ENCODE data around the gene IQGAP2. TPM values are rescaled to one million over a fixed set of nuclear protein-coding genes. Genes with fewer than 3 reads are reported as not detected.

The IQGAP2 gene
- total and polyA plus RNA-seq, 9 of the 15 experiments (the other 6 are each of a cell fraction or from before 2014, with no cell fraction given), result 8.7 to 23.2 (median 17.4) TPM

DNA sequence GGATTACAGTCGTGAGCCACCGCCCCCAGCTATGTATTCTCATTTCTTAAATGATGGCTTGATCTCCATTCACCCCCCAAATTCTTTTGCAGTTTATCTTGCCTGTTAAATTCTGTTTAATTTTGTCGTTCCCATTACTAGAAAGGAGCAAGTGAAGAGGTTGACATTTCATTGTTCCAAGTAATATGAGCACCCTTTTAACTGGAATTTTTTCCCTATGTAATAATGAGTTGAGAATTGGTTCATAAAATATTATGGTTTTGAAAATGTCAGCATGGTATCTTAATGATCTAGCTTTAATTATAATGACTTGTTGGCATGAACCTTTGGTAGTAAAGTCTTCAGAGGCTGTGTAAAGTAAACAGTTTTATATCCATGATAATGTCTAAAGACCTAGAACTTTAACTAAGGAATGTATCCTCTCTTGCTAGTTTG lies 182.7 kb downstream of the IQGAP2 start (continued):
- TF ChIP-seq TFAM (CRISPR knock-in tag; conservative IDR thresholded peaks at IDR 0.05), result no peak

DNA sequence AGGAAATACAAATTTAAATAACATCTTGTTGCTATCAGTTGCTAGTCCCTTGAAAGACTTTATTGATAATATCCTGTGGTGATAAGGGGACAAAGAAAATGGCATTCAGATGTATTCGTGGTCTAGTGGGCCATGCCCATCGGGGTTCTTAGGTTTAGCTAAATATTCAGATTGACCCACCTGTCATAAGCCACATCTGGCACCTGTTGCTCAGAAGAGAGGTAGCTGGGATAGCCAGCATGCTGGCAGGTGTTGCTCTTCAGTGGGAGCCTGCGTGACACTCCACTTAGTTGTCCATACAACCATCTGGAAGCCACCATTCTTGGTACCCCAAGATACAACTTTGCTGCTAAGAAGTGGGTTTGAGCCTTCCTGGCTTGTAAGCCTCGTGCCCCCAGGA lies 183.4 kb downstream of the IQGAP2 start:
- CTCF ChIA-PET (ENCODE audit: low intra/inter-chr PET ratio), result no interaction called here

More for the DNA sequence above, 183.4 kb downstream of the IQGAP2 start:
- intact Hi-C loops (cut with micrococcal nuclease), result no loop called here
- no peak overlapping the region for H2AFZ ChIP-seq (ENCODE audit: low read depth, low read length)
- no TSS peak for BruUV-seq (replicated peaks)
- 41% methylated on average over 4 of the region's 4 CpGs for WGBS (ENCODE audit: insufficient coverage, low coverage, missing lambda C conversion rate)
- H3K79me2 ChIP-seq (ENCODE audit: control insufficient read depth, insufficient read depth, low read length), result no peaks in the 10 kb centered on the region
- no peak for ATAC-seq
- H3K4me2 ChIP-seq (ENCODE audit: insufficient read depth, low read length), result no peak overlapping the region
- no peak overlapping the region for H3K4me3 ChIP-seq
- no peaks in the 10 kb centered on the region for H3K9me3 ChIP-seq (replicated peaks; ENCODE audit: control insufficient read depth, insufficient read depth, low read depth, low read length)
- no peaks in the 10 kb centered on the region for H3K27me3 ChIP-seq (ENCODE audit: control insufficient read depth in 2 of 2, insufficient read depth in 2 of 2, low read length in 2 of 2)
- H3K27ac ChIP-seq (ENCODE audit: extremely low read depth, low read depth, low read length), result no peak overlapping the region
- peaks cover 3 to 15% of the 10 kb centered on the region in 2 experiments; a peak in 4 of 5 replicates for H3K4me1 ChIP-seq (replicated peaks in 1 of 2; ENCODE audit: control insufficient read depth in 2 of 2, insufficient read depth in 2 of 2, low read length in 2 of 2)
- H3K9ac ChIP-seq (ENCODE audit: insufficient read depth in 1 of 2, low read depth in 2 of 2, low read length in 2 of 2), result no peak overlapping the region
- no peak for FAIRE-seq
- H4K20me1 ChIP-seq (replicated peaks; ENCODE audit: control insufficient read depth, insufficient read depth, low read length), result no peaks in the 10 kb centered on the region
- TF ChIP-seq ETS2 (tag; IDR thresholded peaks at IDR 0.05; ENCODE audit: borderline replicate concordance, poor library complexity, severe bottlenecking), result no peak
- TF ChIP-seq, protein P1, sequence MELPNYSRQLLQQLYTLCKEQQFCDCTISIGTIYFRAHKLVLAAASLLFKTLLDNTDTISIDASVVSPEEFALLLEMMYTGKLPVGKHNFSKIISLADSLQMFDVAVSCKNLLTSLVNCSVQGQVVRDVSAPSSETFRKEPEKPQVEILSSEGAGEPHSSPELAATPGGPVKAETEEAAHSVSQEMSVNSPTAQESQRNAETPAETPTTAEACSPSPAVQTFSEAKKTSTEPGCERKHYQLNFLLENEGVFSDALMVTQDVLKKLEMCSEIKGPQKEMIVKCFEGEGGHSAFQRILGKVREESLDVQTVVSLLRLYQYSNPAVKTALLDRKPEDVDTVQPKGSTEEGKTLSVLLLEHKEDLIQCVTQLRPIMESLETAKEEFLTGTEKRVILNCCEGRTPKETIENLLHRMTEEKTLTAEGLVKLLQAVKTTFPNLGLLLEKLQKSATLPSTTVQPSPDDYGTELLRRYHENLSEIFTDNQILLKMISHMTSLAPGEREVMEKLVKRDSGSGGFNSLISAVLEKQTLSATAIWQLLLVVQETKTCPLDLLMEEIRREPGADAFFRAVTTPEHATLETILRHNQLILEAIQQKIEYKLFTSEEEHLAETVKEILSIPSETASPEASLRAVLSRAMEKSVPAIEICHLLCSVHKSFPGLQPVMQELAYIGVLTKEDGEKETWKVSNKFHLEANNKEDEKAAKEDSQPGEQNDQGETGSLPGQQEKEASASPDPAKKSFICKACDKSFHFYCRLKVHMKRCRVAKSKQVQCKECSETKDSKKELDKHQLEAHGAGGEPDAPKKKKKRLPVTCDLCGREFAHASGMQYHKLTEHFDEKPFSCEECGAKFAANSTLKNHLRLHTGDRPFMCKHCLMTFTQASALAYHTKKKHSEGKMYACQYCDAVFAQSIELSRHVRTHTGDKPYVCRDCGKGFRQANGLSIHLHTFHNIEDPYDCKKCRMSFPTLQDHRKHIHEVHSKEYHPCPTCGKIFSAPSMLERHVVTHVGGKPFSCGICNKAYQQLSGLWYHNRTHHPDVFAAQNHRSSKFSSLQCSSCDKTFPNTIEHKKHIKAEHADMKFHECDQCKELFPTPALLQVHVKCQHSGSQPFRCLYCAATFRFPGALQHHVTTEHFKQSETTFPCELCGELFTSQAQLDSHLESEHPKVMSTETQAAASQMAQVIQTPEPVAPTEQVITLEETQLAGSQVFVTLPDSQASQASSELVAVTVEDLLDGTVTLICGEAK (IDR thresholded peaks at IDR 0.05), result no peak
- TF ChIP-seq, protein P1 (CRISPR knock-in tag; IDR thresholded peaks at IDR 0.05), result no peak
- TF ChIP-seq SMC3 (conservative IDR thresholded peaks at IDR 0.05; ENCODE audit: insufficient read depth, low read depth, low read length), result no peak
- no peak for DNase-seq (ENCODE audit: extremely low read depth in 1 of 4, low spot score in 3 of 4)
- POLR2A ChIA-PET, result interaction anchor here (0.6 kb wide), 2 partner anchors 10 to 54 kb away, joined by 3 read pairs; no protein-coding TSS in a partner anchor
- in situ Hi-C loops (cut with MboI), result no loop called here
- no peaks in the 10 kb centered on the region for H3K9me1 ChIP-seq (ENCODE audit: control insufficient read depth, insufficient read depth, low read length)
- H3K36me3 ChIP-seq (ENCODE audit: control insufficient read depth, insufficient read depth, low read length), result no peaks in the 10 kb centered on the region
